ENCODE measurements around the gene WHAMM.

DNA sequence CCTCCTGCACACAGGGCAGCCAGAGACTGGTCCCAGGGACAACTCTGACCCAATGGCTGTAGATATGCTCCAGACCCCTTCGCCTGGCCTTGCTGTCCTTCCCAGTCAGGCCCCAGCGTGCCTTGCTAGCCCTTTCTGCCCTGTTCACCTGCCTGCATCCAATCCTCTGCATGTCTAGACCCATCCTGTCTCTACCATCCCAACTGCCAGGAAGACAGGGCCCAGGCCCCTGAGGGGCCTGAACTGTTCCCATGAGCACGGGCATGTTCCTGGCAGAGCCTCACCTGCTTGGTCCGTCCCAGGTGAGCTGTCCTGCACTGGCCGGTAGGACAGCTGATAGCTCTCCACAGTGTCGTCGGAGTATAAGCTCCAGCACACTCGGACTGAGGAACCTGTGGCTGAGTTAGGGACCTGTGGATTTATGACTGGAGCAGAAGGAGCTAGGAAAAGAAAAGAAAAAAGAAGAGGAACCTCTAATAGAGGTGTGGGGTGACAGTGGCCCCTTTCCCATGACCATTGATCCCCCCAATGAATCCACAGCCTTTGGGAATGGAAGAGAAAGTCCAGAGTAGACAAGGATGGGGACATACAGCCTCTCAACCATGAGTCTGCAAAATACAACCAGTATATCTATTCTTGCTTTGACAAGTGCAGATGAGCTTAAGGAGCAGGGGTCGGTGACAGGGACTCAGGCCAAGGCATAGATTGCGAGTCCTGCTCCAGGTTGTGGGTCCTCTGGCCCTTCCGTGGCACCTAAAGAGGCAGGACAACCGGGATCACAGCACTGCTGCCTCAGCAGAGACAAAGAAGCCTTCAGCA lies 37.4 kb upstream of the WHAMM start:
- TF ChIP-seq, protein P1, sequence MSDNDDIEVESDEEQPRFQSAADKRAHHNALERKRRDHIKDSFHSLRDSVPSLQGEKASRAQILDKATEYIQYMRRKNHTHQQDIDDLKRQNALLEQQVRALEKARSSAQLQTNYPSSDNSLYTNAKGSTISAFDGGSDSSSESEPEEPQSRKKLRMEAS (IDR thresholded peaks at IDR 0.05), result no peak
- TF ChIP-seq EP300 (IDR thresholded peaks at IDR 0.05; ENCODE audit: borderline replicate concordance) (no peak), TEAD4 (IDR thresholded peaks at IDR 0.05) (no peak)
